VCaP (cell line): Measurements from ENCODE around the gene CHRM5.

Experiments
- H3K27ac ChIP-seq: fragments of 450-650 bp; 2 replicates; pipeline ENCODE4 v1.5.1; 2017
- CTCF ChIP-seq: fragments of 450-650 bp; conservative IDR thresholded peaks from 2 replicates; pipeline ENCODE4 v1.5.1; 2017; ENCODE audit warnings: mild to moderate bottlenecking, moderate library complexity

Gene CHRM5

GRCh38 chr15:33968224-33968623 is at the start of gene CHRM5:
Gene CHRM5 (plus strand): TSS chr15:33968497. CDS start chr15:34062718, 94,221 bp downstream.
- no peak; the same call in 1 of the 2 replicates for TF ChIP-seq CTCF

DNA sequence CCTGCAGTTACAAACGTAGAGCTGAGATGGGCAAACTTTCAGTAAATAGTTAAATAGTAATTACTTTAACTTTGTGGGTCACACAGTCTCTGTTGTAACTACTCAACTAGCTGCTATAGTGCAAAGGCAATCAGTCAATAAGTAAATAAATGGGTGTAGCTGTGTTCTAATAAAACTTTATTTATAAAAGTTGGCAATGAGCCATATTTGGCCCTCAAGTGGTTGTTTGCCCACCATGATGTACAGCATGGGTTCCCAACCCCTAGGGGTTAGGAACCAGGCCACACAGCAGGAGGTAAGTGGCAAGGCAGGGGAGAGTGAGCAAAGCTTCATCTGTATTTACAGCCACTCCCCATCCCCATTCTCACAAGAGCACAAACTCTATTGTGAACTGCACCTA is 44.9 kb upstream of the CHRM5 start:
- no peak overlapping the region for H3K27ac ChIP-seq
- TF ChIP-seq CTCF = no peak

More at GRCh38 chr15:33968224-33968623, at the start of gene CHRM5:
- H3K27ac ChIP-seq = peak within 1 kb of the TSS; percentile 47

DNA sequence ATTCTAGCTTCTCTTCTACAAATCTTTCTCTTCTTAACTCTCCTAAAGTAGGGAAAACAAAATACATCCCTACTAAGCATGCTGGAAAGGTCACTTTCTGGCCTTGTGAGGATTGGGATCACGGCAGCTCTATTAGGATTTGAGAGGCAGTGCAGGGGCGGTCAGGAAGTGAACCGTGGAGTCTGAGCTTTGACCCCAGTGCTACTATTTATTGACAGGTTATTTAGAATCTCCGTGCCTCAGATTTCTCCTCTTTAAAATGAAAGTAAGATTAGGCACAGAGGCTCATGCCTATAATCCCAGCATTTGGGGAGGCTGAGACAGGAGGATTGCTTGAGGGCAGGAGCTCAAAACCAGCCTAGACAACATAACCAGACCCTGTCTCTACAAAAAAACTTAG is 42.0 kb upstream of the CHRM5 start:
- H3K27ac ChIP-seq = no peak overlapping the region
- no peak for TF ChIP-seq CTCF

GRCh38 chr15:33932734-33933133 is 35.6 kb upstream of the CHRM5 start:
- no peak overlapping the region for H3K27ac ChIP-seq
- no peak for TF ChIP-seq CTCF

- no peak overlapping the region for H3K27ac ChIP-seq
- TF ChIP-seq CTCF = no peak
Observed at GRCh38 chr15:33934396-33934795, 33.9 kb upstream of the CHRM5 start.

DNA sequence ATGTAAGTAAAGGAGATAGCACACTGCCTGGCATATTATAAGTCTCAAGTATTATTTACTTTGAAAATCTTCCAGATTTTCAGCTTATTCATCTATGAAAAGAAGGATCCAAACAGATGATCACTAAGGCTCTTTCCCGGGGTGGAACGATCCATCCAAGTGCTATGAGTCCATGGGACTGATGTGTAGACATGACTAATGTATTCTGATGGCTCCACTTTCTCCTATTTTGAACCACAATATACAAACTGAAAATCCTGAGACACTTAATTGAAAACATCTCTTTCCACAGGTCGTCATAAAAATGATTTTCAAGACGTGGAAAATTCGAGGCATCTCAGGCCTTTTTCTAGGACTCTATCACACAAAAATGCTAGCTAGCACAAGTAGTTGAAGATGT is 33.4 kb upstream of the CHRM5 start:
- TF ChIP-seq CTCF = no peak
- H3K27ac ChIP-seq = no peak overlapping the region

DNA sequence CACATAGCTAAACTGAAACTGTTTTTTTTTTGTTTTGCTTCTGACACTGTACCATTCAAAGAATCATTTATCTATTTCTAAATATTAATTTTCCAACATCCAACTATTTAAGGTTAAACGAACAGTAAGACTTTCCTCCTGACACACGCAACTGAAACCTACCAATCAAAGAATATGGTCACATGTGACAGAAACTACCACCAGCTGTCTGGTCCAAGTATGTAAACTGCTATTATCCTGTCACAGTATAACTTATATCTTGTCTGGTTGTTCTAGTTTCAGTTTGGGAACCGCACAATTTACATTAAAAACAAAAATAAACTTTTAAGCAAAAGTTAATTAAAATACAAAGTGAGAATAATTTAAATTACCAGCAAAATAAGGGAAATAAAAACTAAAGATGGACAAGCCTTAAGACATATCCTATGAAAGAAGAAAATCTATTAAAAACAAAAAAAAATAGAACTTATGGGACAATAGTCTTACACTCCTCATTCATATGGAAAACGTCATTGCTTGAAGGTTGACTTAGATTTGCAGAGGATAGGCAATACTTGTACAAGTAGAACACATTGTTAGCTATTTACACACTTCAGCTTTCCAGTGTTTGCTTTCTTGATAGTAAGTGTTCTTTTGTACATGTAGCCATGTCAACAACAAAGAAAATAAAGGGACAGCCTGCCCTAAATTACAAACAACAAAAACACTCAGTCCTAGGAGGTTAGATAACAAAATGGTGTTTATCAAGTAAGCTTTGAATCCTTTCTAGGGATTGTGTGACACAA is 26.8 kb upstream of the CHRM5 start:
- no peak for TF ChIP-seq CTCF
- peak overlapping the region; percentile 9; the same call in 1 of the 2 replicates for H3K27ac ChIP-seq
